Heart left ventricle (tissue), 13 donors: ENCODE measurements around the gene DUSP28.

Source experiments
- POLR2A ChIP-seq, 2 donors: fragments of 450-650 bp; IDR thresholded peaks; one replicate each; pipeline ENCODE4 v1.6.1; 2017; ENCODE audit warnings: antibody characterized with exemption in 2 of 2, mild to moderate bottlenecking in 2 of 2, moderate library complexity in 2 of 2
- TF ChIP-seq, protein P1 (sequence below), 12 donors: fragments of 200-600 bp; sonication (generic) in 4 of 12; IDR thresholded peaks; one replicate each; pipeline versions ENCODE4 v1.5.0 to v1.8.0; 2018 to 2022; ENCODE audit warnings: antibody characterized with exemption in 12 of 12, mild to moderate bottlenecking in 5 of 12
- donor health status: ischemic (EF 13 %, LVEDD 7.1; RV severe dilation, severe dysfunction).
- donor health status: DM: no; HTN: yes; CAD: no.
- donor health status: DM: no; HTN: no; CAD: no.
- donor health status: ischemic (EF 25% LVEDD 6.9; RV normal size, moderate dysfunction).
- donor health status: ischemic (EF 25% LVEDD 5.7; RV mildly dilated, moderate dysfunction).
- donor health status: ischemic (EF 35%, LVEDD 5.7; RV mildly dilated, moderate dysfunction).
- donor health status: nonischemic (EF 11% LVEDD 7.7; RV severe dilation, severe dysfunction).
- donor health status: DM: yes; HTN: yes; CAD: no.
- donor health status: PGD.
- donor health status: ischemic (EF 29% LVEDD 5.4; RV normal size, mild dysfunction).
- donor health status: nonischemic (EF 23%, LVEDD 6.1; RV moderate dilation, normal function).

DNA sequence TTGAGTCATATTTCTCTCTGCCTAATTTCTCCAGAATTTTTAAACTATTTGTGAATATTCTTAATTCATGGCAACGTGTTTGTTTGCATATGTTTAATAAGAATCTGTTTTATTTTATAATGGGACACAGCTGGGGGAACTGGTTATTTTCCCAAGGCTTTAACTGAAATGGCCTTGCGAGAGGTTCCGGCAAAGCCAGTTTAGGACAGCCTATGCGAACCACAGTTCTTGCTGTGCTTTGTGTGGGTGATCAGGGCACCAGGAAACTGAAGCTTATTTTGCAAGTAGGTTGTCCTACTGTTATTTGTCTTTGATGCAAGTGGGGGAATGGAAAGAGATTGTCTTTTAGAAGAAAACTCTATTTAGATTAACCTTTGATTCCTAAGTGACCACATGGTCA lies 8.9 kb upstream of the DUSP28 start:
- TF ChIP-seq, protein P1, sequence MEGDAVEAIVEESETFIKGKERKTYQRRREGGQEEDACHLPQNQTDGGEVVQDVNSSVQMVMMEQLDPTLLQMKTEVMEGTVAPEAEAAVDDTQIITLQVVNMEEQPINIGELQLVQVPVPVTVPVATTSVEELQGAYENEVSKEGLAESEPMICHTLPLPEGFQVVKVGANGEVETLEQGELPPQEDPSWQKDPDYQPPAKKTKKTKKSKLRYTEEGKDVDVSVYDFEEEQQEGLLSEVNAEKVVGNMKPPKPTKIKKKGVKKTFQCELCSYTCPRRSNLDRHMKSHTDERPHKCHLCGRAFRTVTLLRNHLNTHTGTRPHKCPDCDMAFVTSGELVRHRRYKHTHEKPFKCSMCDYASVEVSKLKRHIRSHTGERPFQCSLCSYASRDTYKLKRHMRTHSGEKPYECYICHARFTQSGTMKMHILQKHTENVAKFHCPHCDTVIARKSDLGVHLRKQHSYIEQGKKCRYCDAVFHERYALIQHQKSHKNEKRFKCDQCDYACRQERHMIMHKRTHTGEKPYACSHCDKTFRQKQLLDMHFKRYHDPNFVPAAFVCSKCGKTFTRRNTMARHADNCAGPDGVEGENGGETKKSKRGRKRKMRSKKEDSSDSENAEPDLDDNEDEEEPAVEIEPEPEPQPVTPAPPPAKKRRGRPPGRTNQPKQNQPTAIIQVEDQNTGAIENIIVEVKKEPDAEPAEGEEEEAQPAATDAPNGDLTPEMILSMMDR (IDR thresholded peaks at IDR 0.05), result no peak
- TF ChIP-seq POLR2A (IDR thresholded peaks at IDR 0.05), result no peak
